Measurements from ENCODE around the gene DCANP1. TPM values are rescaled to one million over a fixed set of nuclear protein-coding genes. Genes with fewer than 3 reads are reported as not detected.

Gene DCANP1
- total and polyA plus RNA-seq, 2 of the 13 experiments (the other 11 are each of a cell fraction or from before 2014, with no cell fraction given): not detected

GRCh38 chr5:135398160-135398854 lies 48.8 kb downstream of the DCANP1 start (continued):
- TF ChIP-seq ZNF7 (CRISPR knock-in tag; IDR thresholded peaks at IDR 0.05) (no peak), ZFP36L2 (CRISPR knock-in tag; IDR thresholded peaks at IDR 0.05) (no peak), U2AF2 (IDR thresholded peaks at IDR 0.05; ENCODE audit: low read depth, low read length) (no peak), PHF8 (CRISPR knock-in tag; IDR thresholded peaks at IDR 0.05) (peak; percentile 77), UBTF (CRISPR knock-in tag; IDR thresholded peaks at IDR 0.05) (peak; percentile 36; the same call in 1 of the 2 replicates), ZSCAN12 (CRISPR knock-in tag; IDR thresholded peaks at IDR 0.05) (no peak), JUN (CRISPR knock-in tag; IDR thresholded peaks at IDR 0.05) (no peak), MYC (CRISPR knock-in tag; IDR thresholded peaks at IDR 0.05; ENCODE audit: borderline replicate concordance) (no peak), ATF7 (IDR thresholded peaks at IDR 0.05) (no peak), ATF7 (CRISPR knock-in tag; IDR thresholded peaks at IDR 0.05) (no peak), ZNF446 (CRISPR knock-in tag; IDR thresholded peaks at IDR 0.05) (no peak), PCBP2 (optimal IDR thresholded peaks at IDR 0.05; ENCODE audit: low read depth, low read length, poor library complexity, severe bottlenecking) (no peak), MTA3 (CRISPR knock-in tag; IDR thresholded peaks at IDR 0.05) (no peak), ZNF543 (CRISPR knock-in tag; IDR thresholded peaks at IDR 0.05) (no peak), XRCC5 (optimal IDR thresholded peaks at IDR 0.05; ENCODE audit: low read length) (no peak), ZFX (CRISPR knock-in tag; IDR thresholded peaks at IDR 0.05; ENCODE audit: low read depth) (peak; percentile 10; the same call in 1 of the 2 replicates), ZNF567 (CRISPR knock-in tag; IDR thresholded peaks at IDR 0.05; ENCODE audit: borderline replicate concordance) (no peak), NONO (IDR thresholded peaks at IDR 0.05) (no peak), NONO (CRISPR knock-in tag; conservative IDR thresholded peaks at IDR 0.05) (no peak), PAWR (CRISPR knock-in tag; IDR thresholded peaks at IDR 0.05; ENCODE audit: borderline replicate concordance) (no peak), NR1H2 (CRISPR knock-in tag; IDR thresholded peaks at IDR 0.05; ENCODE audit: borderline replicate concordance, low read depth) (no peak), HINFP (CRISPR knock-in tag; IDR thresholded peaks at IDR 0.05; ENCODE audit: low read depth) (no peak)

Data from HepG2 (cell line).